Sigmoid colon (tissue), 7 donors: ENCODE results near the gene F2RL1. TPM values are rescaled to one million over a fixed set of nuclear protein-coding genes. Genes with fewer than 3 reads are reported as not detected.
"Not testable (repeated sequence)": the region's sequence is repeated elsewhere in the genome, so short reads cannot be mapped to it uniquely, and the experiment has no call there.

Experiments used
- DNase-seq: peaks from one replicate; pipeline ENCODE4 v3.0.0-alpha.2; 2019
- H3K27ac ChIP-seq, 4 donors: fragments of 200-600 bp; sonication (generic); one replicate each; pipeline ENCODE4 v1.5.1; 2016 to 2019; ENCODE audit warnings: mild to moderate bottlenecking in 1 of 4
- H3K27me3 ChIP-seq, 3 donors: fragments of 200-600 bp; sonication (generic); one replicate each; pipeline ENCODE4 v1.5.1; 2019; ENCODE audit warnings: mild to moderate bottlenecking in 1 of 3
- H3K36me3 ChIP-seq, 4 donors: fragments of 200-600 bp; sonication (generic); one replicate each; pipeline ENCODE4 v1.5.1; 2016 to 2019
- H3K4me1 ChIP-seq, 4 donors: fragments of 200-600 bp; sonication (generic); one replicate each; pipeline ENCODE4 v1.5.1; 2017 to 2019
- H3K4me3 ChIP-seq, 4 donors: fragments of 200-600 bp; sonication (generic); one replicate each; pipeline ENCODE4 v1.5.1; 2017 to 2019; ENCODE audit warnings: mild to moderate bottlenecking in 2 of 4, moderate library complexity in 1 of 4
- H3K9me3 ChIP-seq, 4 donors: fragments of 200-600 bp in 3 of 4; sonication (generic) in 3 of 4; one replicate each; pipeline versions ENCODE4 v1.5.1 to v1.6.1; 2013 to 2019
- EP300 ChIP-seq, 4 donors: sonication (generic); formaldehyde crosslinking; IDR thresholded peaks; one replicate each; pipeline ENCODE4 v1.6.1; 2017; ENCODE audit warnings: antibody characterized with exemption in 4 of 4
- POLR2A ChIP-seq, 2 donors: fragments of 450-650 bp; IDR thresholded peaks; one replicate each; pipeline ENCODE4 v1.6.1; 2016; ENCODE audit warnings: antibody characterized with exemption in 2 of 2, mild to moderate bottlenecking in 2 of 2, moderate library complexity in 2 of 2
- POLR2AphosphoS5 ChIP-seq, 4 donors: sonication (generic); formaldehyde crosslinking; IDR thresholded peaks; one replicate each; pipeline ENCODE4 v1.6.1; 2017; ENCODE audit warnings: antibody characterized with exemption in 4 of 4
- WGBS, 2 donors: extraction: QIAGEN DNeasy Blood & Tissue Kit; methylation state at CpG; one replicate each; pipeline ENCODE4 v1.1.7; 2013; 5-methylcytosine and 5-hydroxymethylcytosine counted together
- intact Hi-C: fragments of 100-400 bp; cut with DNase I; formaldehyde crosslinking; loops from one replicate; pipeline ENCODE4 v1.15.1; 2023
- polyA plus RNA-seq, 3 donors: library from polyadenylated mRNA; stranded (reverse); fragments of 200-250 nt; gene quantifications; one replicate each; pipeline ENCODE4 v1.2.3, GENCODE V29; 2013
- total RNA-seq, 4 donors: library from RNA; depleted of rRNA; stranded (reverse); fragments of >200 nt; gene quantifications; one replicate each; pipeline ENCODE4 v1.1.0, GENCODE V29; 2016
- TF ChIP-seq, protein P1 (sequence below), 4 experiments: fragments of 450-650 bp in 3 of 4; fragments of 200-600 bp in 1 of 4; IDR thresholded peaks; one replicate each; pipeline ENCODE4 v1.5.1; 2016 to 2019; ENCODE audit warnings: antibody characterized with exemption in 4 of 4, mild to moderate bottlenecking in 3 of 4, moderate library complexity in 2 of 4
- donor health status: healthy with polysubstance abuse.
- donor health status: Bipolar disorder and iron deficiency.
- donor health status: healthy.

F2RL1 gene
- total and polyA plus RNA-seq, 7 donors = 0.16 to 51.7 (median 0.55) TPM

DNA sequence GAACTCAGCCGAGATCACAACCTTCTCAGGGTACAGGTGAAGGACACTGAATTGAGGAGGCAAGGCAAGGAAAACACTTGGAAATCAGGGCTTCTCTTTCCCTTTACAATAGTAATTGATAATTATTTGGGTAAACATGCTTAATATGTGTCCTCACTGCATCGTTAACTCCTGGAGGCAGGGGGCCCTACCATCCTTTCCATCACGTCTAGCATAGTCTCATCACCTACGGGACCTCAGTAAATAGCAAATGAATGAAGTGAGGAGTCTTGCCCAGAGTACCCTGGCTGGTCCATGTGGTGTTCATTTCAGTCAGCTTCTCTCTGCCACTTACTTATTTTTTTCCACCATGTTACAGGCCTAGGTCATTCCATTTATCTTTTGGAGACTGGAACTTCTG is 2.3 kb downstream of the F2RL1 start:
- intact Hi-C loops = no loop called here
- DNase-seq = no peak
- TF ChIP-seq, protein P1, sequence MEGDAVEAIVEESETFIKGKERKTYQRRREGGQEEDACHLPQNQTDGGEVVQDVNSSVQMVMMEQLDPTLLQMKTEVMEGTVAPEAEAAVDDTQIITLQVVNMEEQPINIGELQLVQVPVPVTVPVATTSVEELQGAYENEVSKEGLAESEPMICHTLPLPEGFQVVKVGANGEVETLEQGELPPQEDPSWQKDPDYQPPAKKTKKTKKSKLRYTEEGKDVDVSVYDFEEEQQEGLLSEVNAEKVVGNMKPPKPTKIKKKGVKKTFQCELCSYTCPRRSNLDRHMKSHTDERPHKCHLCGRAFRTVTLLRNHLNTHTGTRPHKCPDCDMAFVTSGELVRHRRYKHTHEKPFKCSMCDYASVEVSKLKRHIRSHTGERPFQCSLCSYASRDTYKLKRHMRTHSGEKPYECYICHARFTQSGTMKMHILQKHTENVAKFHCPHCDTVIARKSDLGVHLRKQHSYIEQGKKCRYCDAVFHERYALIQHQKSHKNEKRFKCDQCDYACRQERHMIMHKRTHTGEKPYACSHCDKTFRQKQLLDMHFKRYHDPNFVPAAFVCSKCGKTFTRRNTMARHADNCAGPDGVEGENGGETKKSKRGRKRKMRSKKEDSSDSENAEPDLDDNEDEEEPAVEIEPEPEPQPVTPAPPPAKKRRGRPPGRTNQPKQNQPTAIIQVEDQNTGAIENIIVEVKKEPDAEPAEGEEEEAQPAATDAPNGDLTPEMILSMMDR (IDR thresholded peaks at IDR 0.05) = no peak
- no peak overlapping the region for H3K27ac ChIP-seq
- no peaks in the 10 kb centered on the region for H3K36me3 ChIP-seq
- no peaks in the 10 kb centered on the region for H3K9me3 ChIP-seq
- H3K4me3 ChIP-seq = no peak overlapping the region
- H3K4me1 ChIP-seq = peaks cover 0 to 16% (median 7%) of the 10 kb centered on the region in 4 donors
- 22 to 49% methylated on average over 4 of the region's 4 CpGs for WGBS, 2 donors
- peaks cover 0 to 50% (median 21%) of the 10 kb centered on the region in 3 donors for H3K27me3 ChIP-seq

DNA sequence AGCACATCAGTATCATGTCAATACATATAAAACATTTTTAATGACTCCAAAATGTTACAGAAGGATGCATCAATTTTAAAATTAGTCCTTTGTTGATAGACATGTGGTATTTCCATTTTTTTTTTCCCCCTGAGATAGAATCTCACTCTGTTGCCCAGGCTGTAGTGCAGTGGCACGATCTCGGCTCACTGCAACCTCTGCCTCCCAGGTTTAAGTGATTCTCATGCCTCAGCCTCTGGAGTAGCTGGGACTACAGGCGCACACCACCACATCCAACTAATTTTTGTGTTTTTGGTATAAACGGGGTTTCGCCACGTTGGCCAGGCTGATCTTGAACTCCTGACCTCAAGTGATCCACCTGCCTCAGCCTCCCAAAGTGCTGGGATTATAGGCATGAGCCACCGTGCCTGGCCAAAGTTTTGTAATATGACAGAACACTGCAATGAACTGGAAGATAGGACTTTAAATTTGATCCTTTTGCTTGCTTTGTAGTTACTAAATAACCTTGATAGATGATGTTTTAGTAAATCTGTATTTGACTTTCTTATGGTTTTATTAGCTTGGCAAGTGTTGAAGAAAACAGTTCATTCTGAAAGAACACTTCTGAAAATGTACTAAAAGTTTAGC is 3.4 kb downstream of the F2RL1 start:
- H3K27ac ChIP-seq, intact Hi-C loops, H3K36me3 ChIP-seq, H3K4me3 ChIP-seq, DNase-seq, H3K9me3 ChIP-seq: not testable (repeated sequence)
- peaks cover 0 to 48% (median 21%) of the 10 kb centered on the region in 3 donors for H3K27me3 ChIP-seq
- WGBS, 2 donors = 16 to 63% methylated on average over 7 of the region's 7 CpGs
- H3K4me1 ChIP-seq = peaks cover 0 to 16% (median 7%) of the 10 kb centered on the region in 4 donors

DNA sequence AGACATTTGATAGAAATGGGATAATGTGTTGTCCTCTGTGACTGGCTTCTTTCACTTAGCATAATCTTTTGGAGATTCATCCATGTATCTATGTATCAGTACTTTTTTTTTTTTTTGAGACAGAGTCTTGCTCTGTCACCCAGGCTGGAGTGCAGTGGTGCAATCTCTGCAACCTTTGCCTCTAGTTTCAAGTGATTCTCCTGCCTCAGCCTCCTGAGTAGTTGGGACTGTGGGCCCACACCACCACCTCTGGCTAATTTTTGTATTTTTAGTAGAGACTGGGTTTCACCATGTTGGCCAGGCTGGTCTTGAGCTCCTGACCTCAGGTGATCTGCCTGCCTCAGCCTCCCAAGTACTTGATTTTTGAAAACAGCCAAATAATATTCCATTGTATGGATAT is 7.6 kb downstream of the F2RL1 start:
- H3K27ac ChIP-seq, H3K4me1 ChIP-seq, H3K4me3 ChIP-seq, intact Hi-C loops, DNase-seq, H3K27me3 ChIP-seq, H3K36me3 ChIP-seq, H3K9me3 ChIP-seq: not testable (repeated sequence)

DNA sequence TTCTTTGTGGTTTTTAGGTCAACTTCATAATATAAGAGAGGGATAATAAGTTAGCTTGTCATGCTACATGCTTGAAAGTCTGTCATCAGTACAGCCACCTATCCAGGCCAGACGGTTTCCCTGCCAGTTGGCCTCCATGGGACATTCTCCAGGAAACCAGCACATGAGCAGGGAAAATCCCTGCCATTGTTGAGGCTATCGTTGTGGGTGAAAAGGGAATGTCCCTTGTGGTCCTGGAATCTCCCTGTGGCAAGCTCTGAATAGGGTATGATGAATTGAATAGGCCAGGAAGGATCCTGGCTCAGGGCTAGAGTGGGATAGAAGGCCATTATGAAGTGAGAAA is 12.3 kb downstream of the F2RL1 start:
- Histone ChIP-seq H3K9me3 (no peaks in the 10 kb centered on the region), H3K4me1 (no peaks in the 10 kb centered on the region), H3K27me3 (no peaks in the 10 kb centered on the region), H3K36me3 (no peaks in the 10 kb centered on the region), H3K27ac (no peak overlapping the region), H3K4me3 (no peak overlapping the region)
- intact Hi-C loops = no loop called here
- no peak for DNase-seq
- 20 to 39% methylated on average over 2 of the region's 2 CpGs for WGBS, 2 donors
- no peak for TF ChIP-seq POLR2AphosphoS5 (IDR thresholded peaks at IDR 0.05)
- no peak for TF ChIP-seq EP300 (IDR thresholded peaks at IDR 0.05)
- TF ChIP-seq, protein P1 (IDR thresholded peaks at IDR 0.05) = no peak
- TF ChIP-seq POLR2A (IDR thresholded peaks at IDR 0.05) = no peak

DNA sequence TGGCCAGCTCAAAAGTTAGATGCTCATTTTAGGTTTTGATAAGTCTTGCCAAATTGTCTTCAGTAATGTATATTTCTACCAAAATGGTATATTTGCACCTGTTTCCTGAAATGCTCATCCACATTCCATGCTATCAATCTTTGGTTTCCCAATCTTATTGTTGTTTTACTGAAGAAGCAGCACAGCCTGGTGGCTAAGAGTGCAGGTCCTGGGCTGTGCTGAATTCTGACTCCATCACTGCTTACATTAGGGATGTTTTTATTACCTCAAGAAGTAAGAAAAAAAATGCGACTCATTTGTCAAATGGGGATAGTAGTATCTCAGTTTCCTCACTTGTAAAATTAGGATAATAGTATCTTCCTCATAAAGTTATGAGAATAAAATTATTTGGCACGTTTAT is 17.4 kb downstream of the F2RL1 start:
- Histone ChIP-seq H3K27me3 (no peaks in the 10 kb centered on the region), H3K4me1 (no peaks in the 10 kb centered on the region), H3K36me3 (no peaks in the 10 kb centered on the region), H3K4me3 (no peak overlapping the region), H3K9me3 (no peaks in the 10 kb centered on the region), H3K27ac (no peak overlapping the region)
- TF ChIP-seq, protein P1 (IDR thresholded peaks at IDR 0.05) = no peak
- TF ChIP-seq POLR2AphosphoS5 (IDR thresholded peaks at IDR 0.05) = no peak
- no peak for TF ChIP-seq POLR2A (IDR thresholded peaks at IDR 0.05)
- TF ChIP-seq EP300 (IDR thresholded peaks at IDR 0.05) = no peak
- DNase-seq = no peak
- 66 to 80% methylated on average over 2 of the region's 2 CpGs for WGBS, 2 donors
- intact Hi-C loops = no loop called here

DNA sequence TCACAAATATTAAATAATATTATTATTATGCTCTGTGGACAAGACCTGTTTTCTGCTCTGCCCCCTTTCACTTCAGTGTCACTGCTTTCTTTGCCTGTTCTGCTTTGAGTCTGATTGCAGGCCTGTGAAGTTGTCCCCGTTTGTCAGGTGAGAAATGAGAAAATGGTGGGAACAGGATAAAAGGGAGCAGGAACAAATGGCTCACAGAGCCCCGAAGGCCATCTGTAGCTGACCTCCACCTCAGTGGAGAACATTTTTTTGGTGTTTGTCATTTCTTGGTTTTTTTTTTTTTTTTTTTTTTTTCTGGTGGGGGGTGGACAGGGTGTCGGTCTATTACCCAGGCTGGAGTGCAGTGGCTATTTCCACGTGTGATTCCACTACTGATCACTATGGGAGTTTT is 17.8 kb downstream of the F2RL1 start:
- intact Hi-C loops = no loop called here
- no peaks in the 10 kb centered on the region for H3K27me3 ChIP-seq
- H3K4me1 ChIP-seq = no peaks in the 10 kb centered on the region
- H3K36me3 ChIP-seq = no peaks in the 10 kb centered on the region
- no peaks in the 10 kb centered on the region for H3K9me3 ChIP-seq
- WGBS, 2 donors = 73 to 86% methylated on average over 4 of the region's 4 CpGs
- H3K27ac ChIP-seq = no peak overlapping the region
- DNase-seq = no peak
- H3K4me3 ChIP-seq = no peak overlapping the region
- TF ChIP-seq, protein P1 (IDR thresholded peaks at IDR 0.05) = no peak
- TF ChIP-seq EP300 (IDR thresholded peaks at IDR 0.05) = no peak
- TF ChIP-seq POLR2A (IDR thresholded peaks at IDR 0.05) = no peak
- no peak for TF ChIP-seq POLR2AphosphoS5 (IDR thresholded peaks at IDR 0.05)
